MM.1S (cell line): ENCODE measurements around the gene ANKRD44.

Experiments used
- DNase-seq: peaks from one replicate; pipeline ENCODE4 v3.0.0-alpha.2; 2015
- H2AFZ ChIP-seq: fragments of 300-600 bp; sonication (generic); 2 replicates; pipeline ENCODE4 v1.6.0; 2016; ENCODE audit warnings: antibody characterized with exemption, low read length
- H3F3A ChIP-seq: fragments of 300-600 bp; sonication (generic); 2 replicates; pipeline ENCODE4 v1.6.1; 2016; ENCODE audit warnings: mild to moderate bottlenecking, antibody characterized with exemption, low read length, moderate library complexity, mixed read lengths; ENCODE audit not compliant: insufficient read depth
- H3K27ac ChIP-seq: fragments of 300-600 bp; sonication (generic); 2 replicates; pipeline ENCODE4 v1.5.1; 2016; ENCODE audit warnings: mild to moderate bottlenecking, low read length
- H3K27me3 ChIP-seq: fragments of 300-600 bp; sonication (generic); replicated peaks from 2 replicates; pipeline ENCODE4 v1.6.0; 2016; ENCODE audit warnings: low read length; ENCODE audit not compliant: insufficient read depth
- H3K36me3 ChIP-seq: fragments of 300-600 bp; sonication (generic); replicated peaks from 2 replicates; pipeline ENCODE4 v1.6.1; 2016; ENCODE audit warnings: mild to moderate bottlenecking, low read length, mixed read lengths; ENCODE audit not compliant: insufficient read depth
- H3K4me1 ChIP-seq: fragments of 300-600 bp; sonication (generic); 2 replicates; pipeline ENCODE4 v1.6.1; 2016; ENCODE audit warnings: low read length, mixed read lengths
- H3K4me2 ChIP-seq: fragments of 300-600 bp; sonication (generic); 2 replicates; pipeline ENCODE4 v1.6.0; 2016; ENCODE audit warnings: low read depth, low read length
- H3K4me3 ChIP-seq: fragments of 300-600 bp; sonication (generic); 2 replicates; pipeline ENCODE4 v1.5.1; 2016; ENCODE audit warnings: low read length, mixed read lengths
- H3K79me2 ChIP-seq: fragments of 300-600 bp; sonication (generic); 2 replicates; pipeline ENCODE4 v1.6.1; 2016; ENCODE audit warnings: mixed run types, low read length, mixed read lengths
- H3K9ac ChIP-seq: fragments of 300-600 bp; sonication (generic); 2 replicates; pipeline ENCODE4 v1.6.1; 2016; ENCODE audit warnings: low read length, mixed read lengths
- H3K9me2 ChIP-seq: fragments of 300-600 bp; sonication (generic); replicated peaks from 2 replicates; pipeline ENCODE4 v1.6.1; 2016; ENCODE audit warnings: mild to moderate bottlenecking, low read length, mixed read lengths; ENCODE audit not compliant: insufficient read depth
- H3K9me3 ChIP-seq: fragments of 300-600 bp; sonication (generic); replicated peaks from 2 replicates; pipeline ENCODE4 v1.6.1; 2016; ENCODE audit warnings: mild to moderate bottlenecking, low read length, mixed read lengths; ENCODE audit not compliant: insufficient read depth
- H4K20me1 ChIP-seq: fragments of 300-600 bp; sonication (generic); 2 replicates; pipeline ENCODE4 v1.6.1; 2016; ENCODE audit warnings: mild to moderate bottlenecking, low read length, moderate library complexity, mixed read lengths; ENCODE audit not compliant: insufficient read depth
- EZH2 ChIP-seq: fragments of 300-600 bp; sonication (generic); optimal IDR thresholded peaks from 2 replicates; pipeline ENCODE3; 2017; ENCODE audit warnings: low read depth, mild to moderate bottlenecking, antibody characterized with exemption, low read length, mixed read lengths
- EZH2phosphoT487 ChIP-seq: fragments of 300-600 bp; sonication (generic); IDR thresholded peaks from 2 replicates; pipeline ENCODE4 v1.6.1; 2018; ENCODE audit warnings: antibody characterized with exemption, low read length
- TF ChIP-seq, protein P1 (sequence below): fragments of 300-600 bp; sonication (generic); IDR thresholded peaks from 2 replicates; pipeline ENCODE4 v1.5.1; 2016; ENCODE audit warnings: antibody characterized with exemption, low read length, mixed read lengths

The ANKRD44 gene

DNA sequence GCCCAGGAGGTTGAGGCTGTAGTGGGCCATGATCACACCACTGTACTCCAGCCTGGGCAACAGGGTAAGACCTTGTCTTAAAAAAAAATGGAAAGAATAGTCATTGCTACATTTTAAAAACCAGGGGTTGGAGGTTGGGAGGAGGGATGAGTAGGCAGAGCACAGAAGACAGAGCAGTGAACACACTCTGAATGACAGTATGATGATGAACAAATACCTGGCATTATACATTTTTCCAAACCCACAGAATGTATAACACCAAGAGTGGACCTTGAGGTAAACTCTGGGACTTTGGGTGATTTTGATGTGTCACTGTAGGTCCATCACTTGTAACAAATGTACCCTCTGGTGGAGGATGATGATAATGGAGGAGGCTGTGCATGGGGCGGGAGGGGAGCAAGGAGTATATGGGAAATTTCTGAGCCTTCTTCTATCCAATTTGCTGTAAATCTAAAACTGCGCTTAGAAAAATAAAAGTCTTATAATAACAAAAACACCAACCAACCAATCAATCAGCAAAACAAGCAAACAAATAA lies 272.6 kb downstream of the ANKRD44 start:
- Histone ChIP-seq H3F3A (no peaks in the 10 kb centered on the region), H3K27me3 (no peaks in the 10 kb centered on the region), H3K27ac (no peak overlapping the region), H2AFZ (no peak overlapping the region), H3K4me2 (no peak overlapping the region), H4K20me1 (no peaks in the 10 kb centered on the region), H3K4me1 (no peaks in the 10 kb centered on the region), H3K9me3 (no peaks in the 10 kb centered on the region), H3K36me3 (no peaks in the 10 kb centered on the region), H3K79me2 (no peaks in the 10 kb centered on the region), H3K9me2 (no peaks in the 10 kb centered on the region), H3K9ac (no peak overlapping the region), H3K4me3 (no peak overlapping the region)
- no peak for TF ChIP-seq EZH2
- TF ChIP-seq, protein P1, sequence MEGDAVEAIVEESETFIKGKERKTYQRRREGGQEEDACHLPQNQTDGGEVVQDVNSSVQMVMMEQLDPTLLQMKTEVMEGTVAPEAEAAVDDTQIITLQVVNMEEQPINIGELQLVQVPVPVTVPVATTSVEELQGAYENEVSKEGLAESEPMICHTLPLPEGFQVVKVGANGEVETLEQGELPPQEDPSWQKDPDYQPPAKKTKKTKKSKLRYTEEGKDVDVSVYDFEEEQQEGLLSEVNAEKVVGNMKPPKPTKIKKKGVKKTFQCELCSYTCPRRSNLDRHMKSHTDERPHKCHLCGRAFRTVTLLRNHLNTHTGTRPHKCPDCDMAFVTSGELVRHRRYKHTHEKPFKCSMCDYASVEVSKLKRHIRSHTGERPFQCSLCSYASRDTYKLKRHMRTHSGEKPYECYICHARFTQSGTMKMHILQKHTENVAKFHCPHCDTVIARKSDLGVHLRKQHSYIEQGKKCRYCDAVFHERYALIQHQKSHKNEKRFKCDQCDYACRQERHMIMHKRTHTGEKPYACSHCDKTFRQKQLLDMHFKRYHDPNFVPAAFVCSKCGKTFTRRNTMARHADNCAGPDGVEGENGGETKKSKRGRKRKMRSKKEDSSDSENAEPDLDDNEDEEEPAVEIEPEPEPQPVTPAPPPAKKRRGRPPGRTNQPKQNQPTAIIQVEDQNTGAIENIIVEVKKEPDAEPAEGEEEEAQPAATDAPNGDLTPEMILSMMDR = no peak
- no peak for TF ChIP-seq EZH2phosphoT487
- no peak for DNase-seq

DNA sequence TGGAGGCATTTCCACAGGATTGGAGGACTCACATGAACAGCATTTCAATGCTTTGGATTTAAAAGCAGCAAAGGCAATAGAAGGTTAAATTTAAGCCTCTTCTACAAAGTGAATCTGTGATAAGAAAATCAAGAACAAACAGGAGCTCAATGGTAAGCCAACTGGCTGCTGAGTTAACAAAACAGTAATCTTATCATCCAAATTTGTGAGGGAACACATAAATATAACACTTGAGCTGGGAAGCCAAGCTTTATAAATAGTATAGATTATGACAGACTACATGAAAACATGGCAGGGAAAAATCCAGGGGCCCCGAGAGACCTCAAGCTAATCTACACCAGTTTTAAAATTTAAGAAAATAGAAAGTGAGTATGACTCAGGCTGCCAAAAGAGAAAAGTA lies 275.6 kb downstream of the ANKRD44 start:
- no peaks in the 10 kb centered on the region for H3K36me3 ChIP-seq
- H3K4me1 ChIP-seq = no peaks in the 10 kb centered on the region

DNA sequence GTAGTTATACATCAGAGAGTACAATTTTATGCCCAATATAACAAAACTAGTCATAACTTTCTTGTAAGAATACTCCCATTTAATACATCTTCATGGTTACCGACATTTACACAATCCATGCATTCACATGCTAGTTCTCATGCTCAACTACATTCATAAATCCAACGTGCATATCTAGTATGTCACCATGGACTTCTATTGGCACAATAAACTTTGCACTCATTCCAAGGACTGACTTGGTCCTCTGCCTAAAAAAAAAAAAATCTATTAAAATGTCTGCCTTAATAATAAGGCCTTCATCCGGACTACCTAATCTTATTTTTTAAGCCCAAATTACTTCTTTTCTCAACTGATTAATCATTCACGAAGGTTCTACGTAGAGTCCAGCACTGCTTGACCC lies 276.3 kb downstream of the ANKRD44 start:
- Histone ChIP-seq H3K79me2 (no peaks in the 10 kb centered on the region), H3K4me3 (no peak overlapping the region), H3F3A (no peaks in the 10 kb centered on the region), H3K9ac (no peak overlapping the region), H3K4me2 (no peak overlapping the region), H4K20me1 (no peaks in the 10 kb centered on the region), H3K9me3 (no peaks in the 10 kb centered on the region), H3K4me1 (no peaks in the 10 kb centered on the region), H3K9me2 (no peaks in the 10 kb centered on the region), H2AFZ (no peak overlapping the region), H3K36me3 (no peaks in the 10 kb centered on the region), H3K27me3 (no peaks in the 10 kb centered on the region), H3K27ac (no peak overlapping the region)
- no peak for DNase-seq
- TF ChIP-seq EZH2 (no peak), EZH2phosphoT487 (no peak)
- TF ChIP-seq, protein P1 = no peak

More for the DNA sequence above, 275.6 kb downstream of the ANKRD44 start:
- no peak for DNase-seq
- H3K9me2 ChIP-seq = no peaks in the 10 kb centered on the region
- H3K27ac ChIP-seq = no peak overlapping the region
- no peaks in the 10 kb centered on the region for H3K79me2 ChIP-seq
- no peaks in the 10 kb centered on the region for H3K27me3 ChIP-seq
- no peaks in the 10 kb centered on the region for H3F3A ChIP-seq
- no peak overlapping the region for H2AFZ ChIP-seq
- H3K4me3 ChIP-seq = no peak overlapping the region
- no peaks in the 10 kb centered on the region for H3K9me3 ChIP-seq
- TF ChIP-seq, protein P1 = no peak
- TF ChIP-seq EZH2phosphoT487 (no peak), EZH2 (no peak)
- no peak overlapping the region for H3K4me2 ChIP-seq
- H4K20me1 ChIP-seq = no peaks in the 10 kb centered on the region
- H3K9ac ChIP-seq = no peak overlapping the region
